ENCODE results near the gene DDX10. TPM values are rescaled to one million over a fixed set of nuclear protein-coding genes. Genes with fewer than 3 reads are reported as not detected.
"Not testable (repeated sequence)": the region's sequence is repeated elsewhere in the genome, so short reads cannot be mapped to it uniquely, and the experiment has no call there.

The DDX10 gene
- total RNA-seq, result 17.3 TPM
- long read RNA-seq, partial matches to known transcripts, result 21 of 24 reads
- long read RNA-seq, other reads (novel, unspliced or antisense), result 1 of 24 reads

GRCh38 chr11:108664730-108665525 lies at the start of gene DDX10:
DDX10 (plus strand) TSS chr11:108665069; CDS start chr11:108665154, 85 bp downstream.
- DNase-seq (peak; percentile 98), ATAC-seq (peak; percentile 99)
- intact Hi-C loops (cut with micrococcal nuclease), result no loop called here

DNA sequence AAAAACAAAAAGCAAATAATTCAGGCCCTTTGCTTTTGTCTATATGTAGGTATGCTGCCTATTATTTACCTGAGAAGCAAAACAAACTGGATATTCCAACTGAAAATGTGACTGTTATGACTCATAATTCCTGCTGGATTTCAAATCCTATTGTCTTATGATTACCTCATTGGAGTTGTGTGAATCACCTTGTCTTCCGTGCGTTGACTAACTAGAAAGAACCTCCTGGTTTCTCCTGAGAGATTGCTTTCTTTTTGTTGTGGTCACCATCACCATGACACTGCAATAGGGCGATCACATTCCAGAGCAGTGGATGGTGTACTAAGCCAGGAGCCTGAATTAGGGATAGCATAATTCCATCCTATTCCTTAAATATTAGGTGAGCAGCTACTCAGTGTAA lies 48.3 kb upstream of the DDX10 start:
- intact Hi-C loops (cut with micrococcal nuclease), result no loop called here
- DNase-seq (no peak), ATAC-seq (no peak)

DNA sequence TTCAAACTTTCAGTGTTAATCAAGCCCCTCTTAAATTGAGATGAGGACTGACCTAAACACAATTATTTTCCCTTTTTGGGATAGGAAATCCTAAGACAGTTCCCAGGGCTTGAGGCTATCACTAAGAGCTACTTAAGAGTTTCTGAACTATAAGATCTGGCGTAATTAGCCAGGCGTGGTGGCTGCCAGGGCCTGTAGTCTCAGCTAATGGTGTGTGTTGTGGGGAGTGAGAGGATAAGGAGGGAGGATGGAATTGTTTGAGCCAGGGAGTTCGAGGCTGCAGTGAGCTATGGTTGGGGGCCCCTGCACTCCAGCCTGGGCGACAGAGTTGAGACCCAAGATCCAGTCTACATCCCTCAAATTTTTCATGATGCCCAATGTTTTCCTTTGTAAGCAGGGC lies 47.8 kb upstream of the DDX10 start:
- DNase-seq (no peak), ATAC-seq (no peak)
- intact Hi-C loops (cut with micrococcal nuclease), result no loop called here

DNA sequence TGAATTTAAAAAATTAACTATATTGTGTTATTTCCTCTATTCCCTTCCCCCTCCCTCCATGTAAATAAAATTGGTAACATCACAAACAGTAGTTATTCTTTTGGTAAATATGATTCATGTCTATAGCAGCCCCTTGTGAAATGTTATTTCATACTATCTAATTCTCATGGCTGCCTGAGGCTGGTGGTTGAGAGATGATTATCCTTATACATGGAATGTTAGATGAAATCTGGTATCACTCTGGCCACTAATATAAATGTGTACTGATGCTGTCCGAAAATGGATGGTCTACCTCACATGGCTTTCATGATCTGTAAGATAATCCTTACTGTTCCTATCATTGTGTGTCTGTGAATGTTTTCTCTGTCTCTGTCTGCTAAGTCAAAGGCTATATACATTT lies 46.3 kb upstream of the DDX10 start:
- intact Hi-C loops (cut with micrococcal nuclease), result no loop called here
- no peak for DNase-seq
- ATAC-seq, result no peak

DNA sequence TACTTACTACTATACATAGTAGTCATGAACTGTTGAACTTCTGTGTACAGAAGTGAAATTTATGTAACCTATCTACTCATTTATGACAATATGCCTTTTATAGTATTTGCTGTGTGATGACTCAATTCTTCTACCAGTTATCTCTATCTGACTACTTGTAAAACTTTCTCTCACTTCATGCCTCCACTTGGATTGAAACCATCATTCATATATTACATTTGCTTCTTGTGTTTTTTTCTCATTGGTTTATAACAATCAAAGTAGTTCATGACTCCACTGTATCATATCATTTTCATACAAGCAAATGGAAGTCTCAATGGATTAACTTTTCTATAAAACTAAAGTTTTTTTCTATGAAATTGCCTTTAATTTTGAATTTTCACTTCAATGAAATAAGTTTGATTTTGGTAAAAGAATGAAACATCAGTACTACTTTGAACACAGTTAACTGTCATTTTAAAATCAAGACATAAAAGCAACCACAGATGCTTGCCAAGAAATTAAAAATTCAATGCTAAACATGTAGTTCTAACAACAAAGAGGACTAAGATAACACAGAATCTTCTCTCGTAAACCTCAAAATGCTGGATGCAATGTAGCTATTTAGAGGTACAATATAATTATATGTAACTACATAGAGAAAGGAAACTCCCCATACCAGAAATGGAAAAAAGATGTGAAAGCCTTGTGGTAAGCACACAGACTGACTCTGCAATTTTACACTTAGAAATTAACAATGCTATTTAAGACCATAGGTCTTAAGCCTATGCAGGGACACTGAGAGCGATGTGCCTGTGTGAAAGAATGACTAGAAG lies 43.7 kb upstream of the DDX10 start:
- ATAC-seq, result no peak
- DNase-seq, result no peak
- intact Hi-C loops (cut with micrococcal nuclease), result no loop called here

DNA sequence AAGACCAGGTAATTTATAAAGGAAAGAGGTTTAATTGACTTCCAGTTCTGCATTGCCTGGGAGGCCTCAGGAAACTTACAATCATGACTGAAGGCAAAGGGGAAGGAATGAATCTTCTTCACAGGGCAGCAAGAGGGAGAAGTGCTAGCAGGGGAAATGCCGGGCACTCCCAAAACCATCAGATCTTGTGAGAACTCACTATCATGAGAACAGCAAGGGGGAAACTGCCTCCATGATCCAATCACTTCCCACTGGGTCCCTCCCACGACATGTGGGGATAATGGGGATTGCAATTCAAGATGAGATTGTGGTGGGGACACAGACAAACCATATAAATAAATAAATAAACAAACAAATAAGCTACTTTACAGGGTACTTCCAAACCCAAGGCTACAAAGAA lies 42.5 kb upstream of the DDX10 start:
- DNase-seq (no peak), ATAC-seq (no peak)
- intact Hi-C loops (cut with micrococcal nuclease), result no loop called here

GRCh38 chr11:108624196-108624925 lies 40.5 kb upstream of the DDX10 start:
- intact Hi-C loops (cut with micrococcal nuclease), result no loop called here
- DNase-seq (no peak), ATAC-seq (no peak)

DNA sequence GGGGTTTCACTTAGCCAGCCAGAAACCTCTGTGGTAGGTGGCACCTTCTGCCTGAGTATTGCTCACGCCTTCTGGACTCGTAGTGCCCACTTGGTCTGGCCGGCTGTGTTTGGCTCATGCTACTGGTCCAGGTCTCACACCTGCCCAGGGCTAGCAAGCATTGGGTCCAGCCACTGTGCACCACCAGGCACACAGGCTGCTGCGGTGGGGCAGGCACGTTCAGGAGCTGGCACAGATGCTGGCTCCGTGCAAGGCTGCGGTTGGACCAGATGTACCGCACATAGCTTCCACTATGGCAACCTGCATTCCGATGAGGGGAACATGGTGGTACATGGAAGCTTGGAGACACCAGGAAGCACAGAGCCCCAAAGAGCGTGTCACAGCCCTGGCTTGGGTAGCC lies 36.5 kb upstream of the DDX10 start:
- intact Hi-C loops (cut with micrococcal nuclease), result no loop called here
- DNase-seq (no peak), ATAC-seq (no peak)

DNA sequence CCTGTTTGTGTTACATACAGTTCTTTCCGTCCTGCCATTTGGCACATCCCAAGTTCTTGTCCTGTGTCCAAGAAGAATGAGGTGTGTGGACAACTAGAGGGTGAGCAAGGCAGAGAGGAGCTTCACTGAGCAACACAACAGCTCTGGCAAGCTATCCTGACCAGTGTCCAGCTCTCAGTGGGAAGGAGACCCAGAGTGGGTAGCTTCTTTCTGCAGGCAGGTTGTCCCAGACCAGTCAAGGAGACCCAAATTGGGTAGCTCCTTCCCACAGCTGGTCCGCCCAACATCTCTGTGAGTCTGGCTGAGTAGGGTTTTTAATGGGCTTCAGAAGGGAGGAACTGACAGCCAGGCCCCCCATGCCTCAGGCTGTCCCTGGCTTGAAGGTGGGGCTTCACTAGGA lies 36.1 kb upstream of the DDX10 start:
- intact Hi-C loops (cut with micrococcal nuclease), result no loop called here
- DNase-seq, result no peak
- ATAC-seq, result no peak

- ATAC-seq (no peak), DNase-seq (no peak)
- intact Hi-C loops (cut with micrococcal nuclease), result no loop called here
Observed at GRCh38 chr11:108629274-108629673, 35.6 kb upstream of the DDX10 start.

GRCh38 chr11:108632041-108632704 lies 32.7 kb upstream of the DDX10 start:
- intact Hi-C loops (cut with micrococcal nuclease), result no loop called here
- DNase-seq (no peak), ATAC-seq (no peak)

GRCh38 chr11:108635106-108635505 lies 29.8 kb upstream of the DDX10 start:
- intact Hi-C loops (cut with micrococcal nuclease), result no loop called here
- DNase-seq (no peak), ATAC-seq (no peak)

DNA sequence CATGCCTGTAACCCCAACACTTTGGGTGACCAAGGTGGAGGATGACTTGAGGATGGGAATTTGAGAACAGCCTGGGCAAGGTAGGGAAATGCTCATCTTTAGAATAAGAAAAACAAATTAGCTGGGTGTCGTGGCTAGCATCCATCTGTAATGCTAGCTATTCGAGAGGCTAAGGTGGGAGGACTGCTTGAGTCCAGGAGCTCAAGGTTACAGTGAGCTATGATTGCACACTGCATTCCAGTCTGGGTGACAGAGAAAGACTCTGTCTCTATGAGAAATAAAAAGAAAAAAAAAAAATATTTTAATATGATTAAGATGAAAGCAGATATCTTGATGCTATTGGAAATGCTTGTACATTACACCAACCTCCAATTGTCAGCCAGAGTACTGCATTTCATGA lies 28.6 kb upstream of the DDX10 start:
- intact Hi-C loops (cut with micrococcal nuclease), result no loop called here
- no peak for ATAC-seq
- no peak for DNase-seq

DNA sequence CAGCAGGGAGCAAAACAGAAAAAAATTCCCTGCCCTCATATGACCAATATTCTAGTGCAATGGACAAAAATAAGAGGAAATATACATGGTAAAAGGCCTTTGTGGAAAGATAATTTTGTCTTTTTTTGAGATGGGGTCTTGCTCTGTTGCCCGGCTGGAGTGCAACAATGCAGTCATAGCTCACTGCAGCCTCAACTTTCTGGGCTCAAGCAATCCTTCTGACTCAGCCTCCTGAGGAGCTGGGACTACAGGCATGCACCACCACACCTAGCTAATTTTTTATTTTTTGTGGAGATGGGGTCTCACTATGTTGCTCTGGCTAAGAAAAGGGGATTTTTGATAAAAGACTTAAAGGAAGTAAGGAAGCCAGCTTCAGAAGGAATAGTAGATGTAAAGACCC lies 25.7 kb upstream of the DDX10 start:
- no peak for ATAC-seq
- DNase-seq, result no peak
- intact Hi-C loops (cut with micrococcal nuclease), result no loop called here

GRCh38 chr11:108641752-108642151 lies 23.1 kb upstream of the DDX10 start:
- ATAC-seq; intact Hi-C loops (cut with micrococcal nuclease); DNase-seq: not testable (repeated sequence)

DNA sequence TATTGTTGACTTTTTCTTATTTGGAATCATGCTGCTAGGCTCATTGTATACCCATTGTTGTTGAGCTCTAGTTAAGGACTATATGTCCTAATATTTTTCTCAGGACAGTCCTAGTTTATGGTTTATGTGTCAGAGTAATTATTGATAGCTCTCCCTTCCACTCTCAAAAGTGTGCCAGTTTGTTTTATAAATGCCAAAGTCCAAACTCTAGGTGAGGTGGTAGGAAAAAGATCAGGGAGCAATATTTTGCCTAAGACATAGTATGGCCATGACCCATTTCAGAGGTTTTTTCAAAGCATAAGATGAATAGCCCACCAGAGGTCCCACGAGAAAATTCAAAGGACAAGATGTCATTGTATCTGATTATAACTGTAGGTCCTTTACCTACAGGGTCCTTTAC lies 20.9 kb upstream of the DDX10 start:
- no peak for ATAC-seq
- intact Hi-C loops (cut with micrococcal nuclease), result no loop called here
- no peak for DNase-seq

DNA sequence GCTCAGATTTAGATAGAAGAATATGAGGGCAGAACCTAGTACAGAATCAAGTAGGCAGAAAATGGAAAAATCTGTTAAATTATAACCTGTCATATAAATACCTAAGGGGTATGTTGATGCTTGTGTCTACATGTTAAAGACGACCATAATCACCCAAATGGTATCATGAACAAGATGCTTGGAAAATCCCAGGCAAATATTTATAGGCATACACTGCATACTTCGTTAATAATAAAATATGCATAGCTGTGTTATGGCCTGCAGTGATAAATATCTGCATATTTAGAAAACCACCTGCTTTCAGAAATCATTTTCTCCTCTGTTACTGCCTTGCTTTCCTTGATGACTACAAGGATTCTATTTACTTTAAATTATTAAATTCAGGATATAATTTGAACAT lies 18.9 kb upstream of the DDX10 start:
- intact Hi-C loops (cut with micrococcal nuclease), result loop anchor here (5.0 kb wide), 1 partner anchor 229 kb away; no protein-coding TSS in a partner anchor
- DNase-seq, result no peak
- no peak for ATAC-seq

GRCh38 chr11:108647387-108647700 lies 17.5 kb upstream of the DDX10 start:
- no peak for ATAC-seq
- intact Hi-C loops (cut with micrococcal nuclease), result loop anchor here (5.0 kb wide), 1 partner anchor 230 kb away; no protein-coding TSS in a partner anchor
- DNase-seq, result no peak
